GM18870 (cell line): ENCODE measurements around the gene VAX1.

Experiments
- ATAC-seq: cut with Tn5 transposase; IDR thresholded peaks from one replicate; pipeline ENCODE4 v1.9.1; 2021; ENCODE audit warnings: moderate library complexity; ENCODE audit not compliant: unreplicated experiment

VAX1 gene

DNA sequence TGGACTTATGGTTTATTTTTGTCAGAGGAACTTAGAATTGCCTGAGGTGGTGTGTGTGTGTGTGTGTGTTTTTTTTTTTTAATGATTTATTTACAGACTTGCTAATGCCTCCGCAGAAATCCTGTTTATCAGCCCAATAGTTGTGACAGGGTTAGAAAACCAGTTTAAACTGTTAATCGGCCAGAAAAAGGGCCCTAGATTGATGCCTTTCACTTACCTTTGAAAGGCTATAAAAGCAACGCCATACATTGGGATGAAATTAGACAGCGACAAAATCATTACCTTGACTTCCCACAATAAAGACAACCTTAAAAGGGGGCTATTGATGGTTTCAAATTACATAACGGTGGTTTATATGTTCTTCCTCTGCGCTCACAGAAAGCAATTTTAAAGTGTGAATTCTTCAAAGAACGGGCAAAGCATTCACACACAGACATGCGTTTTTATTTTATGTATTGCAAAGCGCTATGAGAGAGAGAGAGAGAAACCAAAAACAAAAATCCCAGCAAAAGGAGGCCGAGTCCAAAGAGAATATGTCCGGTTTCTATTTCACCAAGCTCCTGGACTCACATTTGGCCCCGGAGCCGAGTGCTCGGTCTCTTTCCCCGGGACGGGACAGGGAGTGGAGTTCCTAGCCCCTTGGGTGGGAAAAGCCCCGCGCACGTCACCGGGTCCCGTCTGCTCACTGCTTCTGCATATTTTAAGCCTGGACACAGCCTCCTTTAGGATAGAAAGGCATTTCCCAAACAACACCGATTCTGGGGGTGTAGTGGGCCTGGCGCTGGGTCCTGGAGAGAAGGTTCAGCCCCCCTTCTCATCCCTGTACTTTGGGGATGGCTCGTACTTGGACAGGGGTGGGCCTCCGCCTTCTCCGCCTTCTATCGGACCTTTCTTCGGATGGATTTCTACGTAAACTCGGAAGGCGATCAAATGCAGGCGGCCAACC lies 26.8 kb upstream of the VAX1 start:
- no peak for ATAC-seq

- no peak for ATAC-seq
Observed at GRCh38 chr10:117163954-117164548, 26.0 kb upstream of the VAX1 start.

GRCh38 chr10:117163061-117163953 lies 25.2 kb upstream of the VAX1 start:
- no peak for ATAC-seq

DNA sequence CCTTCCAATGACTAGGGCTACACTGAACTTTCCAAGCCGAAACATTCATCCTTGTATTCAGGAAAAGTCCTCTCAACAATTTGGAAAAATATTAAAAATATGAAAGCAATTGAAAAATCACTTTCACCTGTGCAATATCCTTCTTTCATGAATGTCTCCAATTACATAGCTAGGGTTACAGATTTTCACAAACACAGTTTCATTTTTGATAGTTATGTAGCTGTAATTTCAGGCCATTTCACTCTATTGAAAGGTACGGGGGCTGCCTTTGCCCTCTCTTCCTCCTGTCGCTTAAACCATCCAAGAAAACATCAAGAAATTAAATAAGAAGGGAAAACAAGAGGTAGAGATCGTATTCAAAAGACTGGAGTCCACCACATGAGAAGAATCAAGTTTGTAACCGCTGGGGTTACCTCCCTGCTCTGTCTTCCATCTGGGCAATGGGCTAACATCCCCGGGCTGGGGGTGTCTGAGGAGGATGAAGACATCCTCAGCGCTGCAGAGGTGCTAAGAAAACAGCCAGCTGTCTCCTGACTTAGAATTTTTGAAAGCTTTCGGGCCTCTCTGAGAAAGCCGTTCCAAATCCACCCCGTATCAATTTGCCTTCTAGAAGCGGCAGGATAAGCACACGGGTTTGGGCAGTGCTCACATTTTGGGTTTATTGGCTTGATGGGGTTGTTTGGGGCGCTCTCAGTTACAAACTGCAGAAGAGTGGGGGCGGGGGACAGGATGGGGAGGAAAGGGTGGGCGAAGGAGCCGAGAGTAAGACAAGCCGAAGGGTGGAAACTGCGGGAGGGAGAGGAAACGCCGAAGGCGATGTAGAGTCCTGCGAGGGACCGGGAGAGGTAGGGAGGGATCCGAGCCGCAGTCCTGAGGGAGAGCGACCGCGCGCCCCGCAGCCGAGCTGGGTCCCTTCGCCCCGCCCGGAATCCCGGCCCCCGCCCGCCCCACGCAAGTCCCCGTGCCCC lies 24.3 kb upstream of the VAX1 start:
- ATAC-seq: no peak

- ATAC-seq: no peak
Observed at GRCh38 chr10:117161386-117162033, 23.4 kb upstream of the VAX1 start.

DNA sequence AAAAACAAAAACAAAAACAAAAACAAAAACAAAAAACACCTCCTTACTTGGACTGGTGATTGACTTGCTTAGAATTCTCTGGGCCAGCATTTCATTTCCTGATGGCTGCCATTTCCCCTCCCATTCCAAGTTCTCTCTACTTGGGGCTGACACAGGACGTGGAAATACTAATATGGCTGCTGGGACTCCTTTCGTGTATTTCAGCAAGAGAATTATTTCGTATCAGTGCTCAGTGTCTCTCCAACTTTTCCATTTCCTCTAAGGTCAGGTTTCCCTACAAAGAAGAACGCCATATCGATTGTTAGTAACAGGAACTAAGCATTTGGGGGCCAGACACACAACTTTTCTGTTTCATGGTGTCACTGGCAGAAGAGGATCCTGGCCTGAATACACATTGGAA lies 22.5 kb upstream of the VAX1 start:
- no peak for ATAC-seq

DNA sequence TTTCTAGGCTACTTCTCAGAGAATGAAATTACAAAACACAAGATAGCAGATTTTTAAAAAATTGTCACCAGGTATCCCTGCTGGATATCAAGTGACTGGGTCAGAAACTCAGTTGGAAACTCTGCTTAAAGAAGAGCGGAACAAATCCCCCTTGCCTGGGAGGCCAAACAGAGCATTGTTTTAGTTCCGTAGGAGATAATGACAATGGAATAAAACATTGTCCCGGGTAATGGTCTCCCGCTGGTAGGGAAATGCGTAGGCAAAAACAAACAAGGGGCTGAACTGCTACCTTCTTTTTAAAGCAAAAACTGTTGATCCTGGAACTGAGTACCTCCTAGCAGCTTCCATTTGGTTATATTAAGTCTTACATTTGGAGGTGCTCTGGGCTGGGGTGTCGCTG lies 21.3 kb upstream of the VAX1 start:
- no peak for ATAC-seq

- no peak for ATAC-seq
Observed at GRCh38 chr10:117158297-117158696, 20.2 kb upstream of the VAX1 start.

GRCh38 chr10:117152668-117153067 lies 14.6 kb upstream of the VAX1 start:
- ATAC-seq: no peak

DNA sequence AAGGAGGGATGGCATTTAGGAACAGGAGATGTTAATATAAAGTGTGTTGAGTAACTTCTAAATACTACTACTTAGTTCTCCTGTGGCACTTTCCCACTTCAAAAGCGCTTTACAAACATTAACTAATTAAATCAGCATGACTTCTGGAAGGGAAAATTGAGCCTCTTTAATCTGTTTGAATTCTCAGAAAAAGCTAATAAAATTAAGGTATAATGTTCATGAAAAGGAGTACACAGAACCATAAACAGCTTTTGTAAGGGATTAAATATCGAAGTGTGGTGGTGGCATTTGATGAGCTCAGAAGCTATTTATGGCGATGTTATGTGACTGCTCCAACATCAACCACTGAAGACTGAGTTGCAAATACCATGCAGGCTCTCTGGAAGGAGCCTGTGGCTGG lies 10.2 kb upstream of the VAX1 start:
- ATAC-seq: no peak

GRCh38 chr10:117145019-117145418 lies 6.9 kb upstream of the VAX1 start:
- ATAC-seq: no peak

DNA sequence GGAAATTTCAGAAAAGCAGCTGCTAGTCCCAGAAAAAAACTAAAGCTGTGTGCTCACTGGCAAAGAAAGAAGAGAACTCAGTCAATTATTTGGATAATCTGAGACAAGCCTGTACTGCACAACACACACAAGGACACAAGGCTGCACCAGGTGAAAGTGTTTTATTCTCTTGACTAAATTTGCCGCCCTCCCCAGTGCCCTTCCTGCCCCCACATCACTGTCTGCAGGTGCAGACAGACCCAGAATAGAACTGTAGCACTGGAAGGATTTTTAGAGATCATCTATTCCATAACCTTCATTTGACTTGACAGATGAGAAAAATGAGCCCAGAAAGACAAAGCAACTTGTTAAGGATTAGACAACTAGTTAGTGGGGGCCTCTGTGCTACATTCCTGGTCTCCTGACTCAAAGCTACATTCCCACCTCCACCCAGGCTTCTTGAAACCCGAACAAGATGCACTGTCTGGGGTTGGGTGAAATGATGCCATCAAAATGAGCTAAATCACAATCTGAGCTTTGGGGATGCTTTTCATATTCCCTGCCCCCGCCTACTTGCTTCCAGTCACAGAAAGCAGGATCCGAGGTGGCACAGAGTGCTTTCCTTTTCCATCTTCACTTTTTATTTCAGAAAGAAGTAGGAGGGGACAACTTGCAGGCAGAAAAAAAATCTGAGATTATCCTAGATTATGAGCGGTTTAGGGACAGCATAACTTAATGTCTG lies 5.2 kb upstream of the VAX1 start:
- no peak for ATAC-seq

DNA sequence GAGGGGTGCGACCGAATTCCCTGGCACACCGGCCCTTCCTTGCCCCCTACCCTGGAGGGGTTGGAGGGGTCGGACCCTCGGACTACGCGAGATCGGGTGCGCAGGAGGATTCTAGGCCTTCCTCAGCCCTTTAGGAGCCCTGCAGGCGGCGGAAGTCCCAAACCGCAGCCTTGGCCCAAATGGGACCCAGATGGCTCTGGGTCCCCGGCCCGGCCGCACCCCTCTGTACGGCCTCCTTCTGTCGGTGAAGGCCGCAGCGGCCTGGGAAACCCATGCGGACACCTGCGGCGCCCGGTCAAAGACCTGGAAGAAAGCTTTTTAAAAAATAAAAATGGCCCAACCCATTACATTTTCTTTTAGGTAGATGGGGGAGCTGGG lies 2.4 kb upstream of the VAX1 start:
- ATAC-seq: no peak

DNA sequence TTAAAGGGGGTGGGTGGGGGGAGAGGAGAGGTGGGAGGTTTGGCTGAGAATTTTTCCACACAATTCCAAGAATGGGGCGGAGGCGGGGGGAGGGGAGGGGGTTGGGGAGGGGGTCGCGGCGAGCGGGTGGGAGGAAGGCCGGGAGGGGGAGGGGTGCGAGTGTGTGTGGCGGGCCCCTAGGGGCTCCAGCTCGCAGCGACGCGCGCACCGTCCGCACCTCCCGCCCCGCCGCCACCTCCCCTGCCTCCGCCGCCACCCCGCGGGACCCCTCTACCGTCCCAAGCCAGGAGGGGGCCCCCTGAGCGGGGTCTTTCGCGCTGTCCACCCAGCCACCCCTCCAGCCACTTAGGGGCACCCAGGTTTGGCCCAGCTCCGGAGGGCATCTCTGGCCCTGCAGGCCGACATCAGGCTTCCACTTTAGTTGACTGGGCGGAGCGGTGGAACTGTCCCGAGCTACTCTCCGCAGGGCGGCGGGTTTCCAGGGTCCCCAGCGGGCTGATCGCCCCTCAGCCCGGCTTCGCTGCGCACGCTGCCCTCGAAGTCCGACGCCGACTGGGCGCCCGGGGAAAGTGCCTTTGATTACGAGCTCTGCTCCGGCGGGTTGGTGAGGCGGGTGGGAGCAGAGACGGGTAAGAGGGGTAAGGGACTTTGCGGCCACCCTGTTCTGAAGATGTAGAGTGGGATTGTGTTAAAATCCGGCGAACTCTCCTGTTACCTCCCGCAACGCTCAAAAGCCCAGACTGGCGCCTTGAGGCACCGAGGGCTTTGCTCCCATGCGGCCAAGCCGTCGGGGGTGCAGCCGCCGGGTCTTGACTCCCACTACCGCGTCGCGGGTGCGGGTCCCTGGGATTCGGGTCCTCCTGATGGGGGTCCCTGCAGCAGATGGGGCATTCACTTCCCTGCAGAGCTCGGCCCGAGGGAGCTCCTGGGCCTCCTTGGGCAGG lies 1.8 kb upstream of the VAX1 start:
- ATAC-seq: no peak

DNA sequence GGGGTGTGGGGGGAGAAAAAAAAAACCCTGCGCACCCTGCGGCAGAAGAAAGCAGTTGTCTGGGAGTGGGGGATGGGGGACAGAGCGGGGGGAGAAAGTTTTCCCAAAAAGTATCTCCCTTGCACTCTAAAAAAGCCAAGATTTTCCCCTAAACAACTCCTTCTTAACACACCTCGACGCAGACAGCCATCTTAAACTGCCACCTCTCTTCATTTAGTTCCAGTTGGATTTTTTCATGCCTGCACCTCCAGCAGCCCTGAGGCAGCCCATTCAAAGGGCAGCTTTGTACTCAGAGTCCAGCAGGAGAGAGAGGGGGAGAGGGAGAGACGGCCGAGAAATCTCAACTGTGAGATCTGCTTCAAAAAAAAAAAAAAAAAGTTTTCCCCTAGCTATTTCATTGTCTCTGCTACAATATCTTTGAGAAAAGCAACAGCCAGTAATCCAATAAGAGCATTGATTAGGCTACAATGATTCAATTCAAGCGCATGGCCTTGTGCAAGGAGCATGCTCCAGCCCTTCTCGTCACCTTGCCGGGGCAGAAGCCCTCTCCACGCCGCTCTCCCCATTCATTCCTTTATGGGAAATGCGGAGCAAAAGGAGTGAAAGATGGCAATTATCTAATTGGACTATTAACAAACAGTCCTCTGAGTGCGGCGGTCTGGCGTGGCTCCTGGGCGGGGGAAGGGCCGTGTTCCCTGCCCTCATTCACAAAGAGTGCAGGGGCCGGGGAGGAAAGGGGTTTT lies 939 bp upstream of the VAX1 start:
- no peak for ATAC-seq

- ATAC-seq: no peak
Observed at GRCh38 chr10:117137031-117137910, 799 bp downstream of the VAX1 start.
